Esophagus muscularis mucosa (tissue), 3 donors: ENCODE data around the gene KIRREL3.

Experiments used
- CTCF ChIP-seq, 3 experiments: fragments of 200-600 bp in 2 of 3; fragments of 450-650 bp in 1 of 3; sonication (generic) in 2 of 3; IDR thresholded peaks; one replicate each; pipeline ENCODE4 v1.5.1; 2017 to 2019; ENCODE audit warnings: antibody characterized with exemption in 3 of 3, mild to moderate bottlenecking in 2 of 3, moderate library complexity in 1 of 3
- POLR2A ChIP-seq: fragments of 450-650 bp; IDR thresholded peaks from one replicate; pipeline ENCODE4 v1.6.1; 2017; ENCODE audit warnings: antibody characterized with exemption, moderate library complexity, mild to moderate bottlenecking, low read depth

- TF ChIP-seq CTCF (IDR thresholded peaks at IDR 0.05): no peak
- TF ChIP-seq POLR2A: no peak
Observed at GRCh38 chr11:126884192-126884591, 116.4 kb downstream of the KIRREL3 start.
